Large intestine (tissue), 3 donors: ENCODE data around the gene BLOC1S1. TPM values are rescaled to one million over a fixed set of nuclear protein-coding genes. Genes with fewer than 3 reads are reported as not detected.

Source experiments
- DNase-seq, 2 donors: peaks; one replicate each; pipeline versions ENCODE4 v3.0.0 to v3.0.0-alpha.2; 2013
- H3K27ac ChIP-seq: one replicate; pipeline ENCODE4 v1.5.1; 2013; ENCODE audit warnings: low read length
- H3K27me3 ChIP-seq: 2 replicates; pipeline ENCODE4 v1.6.1; 2013; ENCODE audit warnings: low read length; ENCODE audit not compliant: control insufficient read depth, insufficient read depth
- H3K36me3 ChIP-seq: 2 replicates; pipeline ENCODE4 v1.6.1; 2013; ENCODE audit warnings: low read length; ENCODE audit not compliant: control insufficient read depth, insufficient read depth
- H3K4me1 ChIP-seq: one replicate; pipeline ENCODE4 v1.6.1; 2013; ENCODE audit warnings: low read length; ENCODE audit not compliant: control insufficient read depth, insufficient read depth
- H3K4me3 ChIP-seq: one replicate; pipeline ENCODE4 v1.5.1; 2013; ENCODE audit warnings: low read length
- H3K9me3 ChIP-seq: one replicate; pipeline ENCODE4 v1.6.1; 2013; ENCODE audit warnings: mild to moderate bottlenecking, low read depth, low read length, moderate library complexity; ENCODE audit not compliant: control insufficient read depth
- WGBS: methylation state at CpG from one replicate; pipeline ENCODE4 v1.1.5; 2013; ENCODE audit warnings: low lambda C conversion rate; ENCODE audit not compliant: insufficient coverage; 5-methylcytosine and 5-hydroxymethylcytosine counted together
- polyA plus RNA-seq: library from polyadenylated mRNA; unstranded; fragments of 120-200 nt; gene quantifications from one replicate; pipeline ENCODE4 v1.2.1, GENCODE V29; 2013

The BLOC1S1 gene
- polyA plus RNA-seq, 1 donor, result 144 TPM

DNA sequence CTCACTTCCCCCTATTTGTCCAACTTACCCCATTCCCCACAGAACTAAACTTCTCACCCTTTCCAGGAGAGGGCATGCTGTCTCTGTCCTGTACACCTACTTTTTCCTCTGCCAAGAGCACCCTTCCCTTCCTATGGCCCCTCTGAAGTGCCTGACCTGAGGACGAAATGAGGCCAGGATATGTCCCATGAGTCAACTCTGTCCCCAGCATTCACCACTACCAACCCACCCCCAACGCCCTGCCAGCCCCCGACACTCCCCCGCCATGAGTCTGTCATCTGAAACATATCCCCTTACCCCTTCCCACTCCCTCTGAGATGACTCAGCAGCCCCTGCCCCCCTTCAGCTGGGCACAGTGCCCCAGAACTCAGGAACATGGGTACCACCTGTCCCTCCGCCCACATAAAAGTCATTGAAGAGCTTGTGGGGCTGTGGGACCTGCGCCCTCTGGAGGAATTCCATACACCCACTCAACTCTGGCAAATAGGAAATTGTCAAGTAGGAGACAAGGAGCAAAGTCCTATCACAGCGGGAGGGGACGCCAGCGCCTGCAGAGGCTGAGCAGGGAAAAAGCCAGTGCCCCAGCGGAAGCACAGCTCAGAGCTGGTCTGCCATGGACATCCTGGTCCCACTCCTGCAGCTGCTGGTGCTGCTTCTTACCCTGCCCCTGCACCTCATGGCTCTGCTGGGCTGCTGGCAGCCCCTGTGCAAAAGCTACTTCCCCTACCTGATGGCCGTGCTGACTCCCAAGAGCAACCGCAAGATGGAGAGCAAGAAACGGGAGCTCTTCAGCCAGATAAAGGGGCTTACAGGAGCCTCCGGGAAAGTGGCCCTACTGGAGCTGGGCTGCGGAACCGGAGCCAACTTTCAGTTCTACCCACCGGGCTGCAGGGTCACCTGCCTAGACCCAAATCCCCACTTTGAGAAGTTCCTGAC is 34.4 kb upstream of the BLOC1S1 start:
- Histone ChIP-seq H3K9me3 (no peaks in the 10 kb centered on the region), H3K4me3 (peak overlapping the region; percentile 96), H3K4me1 (peaks cover 15% of the 10 kb centered on the region), H3K36me3 (peaks cover 20% of the 10 kb centered on the region), H3K27ac (peak overlapping the region; percentile 91), H3K27me3 (no peaks in the 10 kb centered on the region)
- no CpG with 5 or more reads among the region's 17 CpGs for WGBS
- peak; percentile 92 to 96 for DNase-seq

GRCh38 chr12:55682087-55682796 is 33.6 kb upstream of the BLOC1S1 start:
- Histone ChIP-seq H3K36me3 (peaks cover 25% of the 10 kb centered on the region), H3K4me1 (peaks cover 15% of the 10 kb centered on the region), H3K27ac (peak overlapping the region; percentile 91), H3K9me3 (no peaks in the 10 kb centered on the region), H3K27me3 (no peaks in the 10 kb centered on the region), H3K4me3 (peak overlapping the region; percentile 96)
- DNase-seq, result peak in 1 of 2 donors; percentile 53
- WGBS, result no CpG with 5 or more reads among the region's 13 CpGs

DNA sequence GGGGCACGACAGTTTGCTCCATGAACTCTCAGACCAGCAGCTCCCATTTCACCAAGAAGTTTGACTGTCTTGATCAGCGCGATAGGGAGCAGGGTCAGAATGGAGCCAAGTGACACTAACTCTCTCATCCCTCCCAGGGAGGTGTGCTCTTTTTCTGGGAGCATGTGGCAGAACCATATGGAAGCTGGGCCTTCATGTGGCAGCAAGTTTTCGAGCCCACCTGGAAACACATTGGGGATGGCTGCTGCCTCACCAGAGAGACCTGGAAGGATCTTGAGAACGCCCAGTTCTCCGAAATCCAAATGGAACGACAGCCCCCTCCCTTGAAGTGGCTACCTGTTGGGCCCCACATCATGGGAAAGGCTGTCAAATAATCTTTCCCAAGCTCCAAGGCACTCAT is 32.2 kb upstream of the BLOC1S1 start:
- peak overlapping the region; percentile 96 for H3K4me3 ChIP-seq
- H3K36me3 ChIP-seq, result peaks cover 28% of the 10 kb centered on the region
- WGBS, result 81% methylated on average over 3 of the region's 7 CpGs
- H3K9me3 ChIP-seq, result no peaks in the 10 kb centered on the region
- H3K27ac ChIP-seq, result no peak overlapping the region
- H3K27me3 ChIP-seq, result no peaks in the 10 kb centered on the region
- no peak for DNase-seq
- peaks cover 15% of the 10 kb centered on the region for H3K4me1 ChIP-seq

DNA sequence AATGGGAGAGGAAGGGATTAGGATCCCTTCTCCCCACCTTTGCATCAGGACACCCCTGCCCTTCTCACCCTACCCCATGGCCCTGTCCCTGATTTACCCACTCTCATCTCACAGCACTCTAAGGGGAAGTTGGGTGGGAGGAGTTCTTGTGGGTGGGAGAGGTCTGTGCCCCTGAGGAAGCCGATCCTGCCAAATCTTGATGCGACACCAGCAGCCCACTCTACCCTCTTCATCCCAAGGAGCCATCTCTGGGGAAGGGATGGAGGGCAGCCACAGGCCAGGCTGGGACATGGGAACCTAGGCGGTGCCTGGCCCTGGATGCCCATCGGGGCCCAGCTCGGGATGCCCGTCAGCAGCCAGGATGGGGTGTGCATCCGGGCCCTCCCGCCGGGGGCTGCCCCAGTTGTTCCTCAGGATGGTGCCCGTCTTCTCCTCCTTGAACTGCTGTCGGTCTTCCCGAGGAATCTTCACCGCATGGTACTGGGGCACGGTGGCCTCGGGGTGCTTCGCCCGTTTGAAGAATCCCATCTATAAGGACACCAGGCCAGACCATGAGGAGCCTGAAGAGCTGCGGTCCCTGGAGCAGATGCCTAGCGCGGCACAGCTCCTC is 31.0 kb upstream of the BLOC1S1 start:
- no peak overlapping the region for H3K4me3 ChIP-seq
- no peaks in the 10 kb centered on the region for H3K27me3 ChIP-seq
- no CpG with 5 or more reads among the region's 20 CpGs for WGBS
- H3K4me1 ChIP-seq, result peaks cover 15% of the 10 kb centered on the region
- H3K36me3 ChIP-seq, result peaks cover 28% of the 10 kb centered on the region
- no peak for DNase-seq
- H3K27ac ChIP-seq, result no peak overlapping the region
- H3K9me3 ChIP-seq, result no peaks in the 10 kb centered on the region

- no peaks in the 10 kb centered on the region for H3K9me3 ChIP-seq
- H3K4me1 ChIP-seq, result peaks cover 14% of the 10 kb centered on the region
- no CpG with 5 or more reads among the region's 5 CpGs for WGBS
- no peaks in the 10 kb centered on the region for H3K27me3 ChIP-seq
- peaks cover 28% of the 10 kb centered on the region for H3K36me3 ChIP-seq
- H3K27ac ChIP-seq, result no peak overlapping the region
- DNase-seq, result no peak
- no peak overlapping the region for H3K4me3 ChIP-seq
Observed at GRCh38 chr12:55685671-55686070, 30.2 kb upstream of the BLOC1S1 start.

- Histone ChIP-seq H3K4me1 (peaks cover 7% of the 10 kb centered on the region), H3K4me3 (no peak overlapping the region), H3K27ac (no peak overlapping the region), H3K36me3 (peaks cover 28% of the 10 kb centered on the region), H3K9me3 (no peaks in the 10 kb centered on the region), H3K27me3 (no peaks in the 10 kb centered on the region)
- no peak for DNase-seq
- 100% methylated on average over 1 of the region's 9 CpGs for WGBS
Observed at GRCh38 chr12:55686366-55687010, 29.4 kb upstream of the BLOC1S1 start.

DNA sequence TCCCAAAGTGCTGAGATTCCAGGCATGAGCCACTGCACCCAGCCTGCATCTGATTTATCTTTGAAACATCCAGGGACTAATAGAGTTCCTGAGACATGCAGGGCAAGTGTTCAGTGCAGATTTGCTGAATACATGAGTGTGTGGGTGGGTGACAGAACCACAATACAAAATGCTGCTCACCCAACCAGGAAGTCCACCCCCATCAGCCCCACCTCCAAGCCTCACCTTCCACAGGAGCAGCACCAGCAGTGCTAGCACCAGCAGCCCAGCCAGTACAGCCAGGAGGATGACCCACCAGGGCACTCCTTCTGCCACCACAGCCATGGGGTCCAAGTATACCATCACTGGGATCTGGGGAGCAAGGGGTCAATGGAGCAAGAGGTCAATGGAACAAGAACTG is 28.1 kb upstream of the BLOC1S1 start:
- Histone ChIP-seq H3K36me3 (peaks cover 28% of the 10 kb centered on the region), H3K27ac (no peak overlapping the region), H3K27me3 (no peaks in the 10 kb centered on the region), H3K4me3 (no peak overlapping the region), H3K9me3 (no peaks in the 10 kb centered on the region), H3K4me1 (peaks cover 7% of the 10 kb centered on the region)
- DNase-seq, result no peak

- no CpG with 5 or more reads among the region's 16 CpGs for WGBS
- Histone ChIP-seq H3K27me3 (no peaks in the 10 kb centered on the region), H3K9me3 (no peaks in the 10 kb centered on the region), H3K27ac (no peak overlapping the region), H3K36me3 (peaks cover 26% of the 10 kb centered on the region), H3K4me3 (no peak overlapping the region), H3K4me1 (peaks cover 8% of the 10 kb centered on the region)
- no peak for DNase-seq
Observed at GRCh38 chr12:55688716-55689655, 26.9 kb upstream of the BLOC1S1 start.

DNA sequence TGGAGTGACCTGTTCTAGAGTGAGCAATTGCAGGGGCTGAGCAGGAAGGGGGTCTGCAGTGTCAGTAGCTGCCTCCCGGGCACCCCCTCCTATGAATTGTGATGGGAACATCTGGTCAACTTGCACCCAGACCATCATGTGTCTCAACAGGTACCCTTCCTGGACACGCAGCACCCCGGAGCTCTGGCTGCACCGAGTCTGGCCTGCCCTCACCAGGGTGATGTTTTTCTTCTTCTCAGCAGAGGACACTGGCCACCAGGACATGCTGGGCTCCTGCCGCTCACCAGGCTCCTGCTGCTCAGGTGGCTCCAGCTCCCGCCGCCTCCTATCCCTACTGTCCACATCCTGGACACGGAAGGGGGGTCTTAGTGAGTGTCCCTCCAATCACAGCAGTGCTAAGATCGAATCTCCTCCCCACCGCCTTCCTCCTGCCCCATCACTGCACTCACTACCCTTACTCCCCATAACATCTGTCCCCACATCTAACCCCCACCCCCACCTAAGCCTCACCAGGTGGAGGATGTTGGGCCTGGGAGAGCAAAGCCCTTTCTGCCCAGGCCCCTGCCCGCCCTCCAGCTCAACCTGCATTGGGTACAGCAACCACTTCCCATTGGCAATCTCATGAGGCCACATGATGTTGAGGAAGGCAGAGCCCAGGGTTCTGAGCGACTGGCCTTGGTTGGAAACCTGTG is 23.1 kb upstream of the BLOC1S1 start:
- no peak overlapping the region for H3K27ac ChIP-seq
- no peak overlapping the region for H3K4me3 ChIP-seq
- H3K4me1 ChIP-seq, result peaks cover 28% of the 10 kb centered on the region
- H3K27me3 ChIP-seq, result no peaks in the 10 kb centered on the region
- no peaks in the 10 kb centered on the region for H3K9me3 ChIP-seq
- peaks cover 3% of the 10 kb centered on the region for H3K36me3 ChIP-seq
- no peak for DNase-seq
- no CpG with 5 or more reads among the region's 12 CpGs for WGBS
